HCT116 (cell line): ENCODE data around the gene LRRC43. TPM values are rescaled to one million over a fixed set of nuclear protein-coding genes. Genes with fewer than 3 reads are reported as not detected.

Source experiments
- ATAC-seq: fragments of 200-7000 bp; cut with Tn5 transposase; 2 replicates; pipeline ENCODE4 v1.9.1; 2020; ENCODE audit warnings: mild to moderate bottlenecking, moderate library complexity
- BruUV-seq: library from RNA; stranded (reverse); fragments of 400-500 nt; replicated peaks from 2 replicates; lab custom pipeline; 2021; lab: Mats Ljungman, UMichigan
- CTCF ChIA-PET: fragments of 300-600 bp; sonication (Branson Sonifier 250); formaldehyde crosslinking; loops from one replicate; lab custom pipeline; 2021; ENCODE audit warnings: antibody characterized with exemption; lab: Charles Lee
- POLR2A ChIA-PET: fragments of 300-600, 350-600 bp; sonication (Branson Sonifier 250); formaldehyde crosslinking; loops from one replicate; lab custom pipeline; 2021; ENCODE audit warnings: antibody characterized with exemption; lab: Charles Lee
- RAD21 ChIA-PET, 2 experiments: fragments of 300-600 bp; sonication (Branson Sonifier 250); formaldehyde crosslinking; loops; one replicate each; lab custom pipeline; 2023; ENCODE audit warnings: low total read pairs in 2 of 2; ENCODE audit not compliant: uncharacterized antibody in 2 of 2, unreplicated experiment in 2 of 2, low non-redundant PET in 1 of 2; lab: Charles Lee
- DNase-seq: peaks from one replicate; pipeline ENCODE4 v3.0.0-alpha.2; 2010; ENCODE audit warnings: low read depth, low spot score
- H2AFZ ChIP-seq: fragments of 200-600 bp; shearing (Covaris generic), sonication (generic); 2 replicates; pipeline ENCODE4 v1.6.1; 2017; ENCODE audit warnings: low read depth, mixed run types, mixed read lengths, antibody characterized with exemption, low read length; ENCODE audit not compliant: poor library complexity, severe bottlenecking
- H3K27ac ChIP-seq: 2 replicates; pipeline ENCODE4 v1.5.1; 2012; ENCODE audit warnings: low read depth, low read length
- H3K27me3 ChIP-seq: fragments of 200-600 bp; sonication (generic); 2 replicates; pipeline ENCODE4 v1.6.1; 2016; ENCODE audit warnings: mixed run types, low read length, mixed read lengths; ENCODE audit not compliant: insufficient read depth
- H3K36me3 ChIP-seq, 2 experiments: fragments of 200-500 bp in 1 of 2; fragments of 200-600 bp in 1 of 2; sonication (Bioruptor generic) in 1 of 2; sonication (generic) in 1 of 2; 2 replicates each; pipeline versions ENCODE4 v1.5.1 to v1.6.1; 2014 to 2016; ENCODE audit warnings: low read length in 2 of 2, inconsistent platforms in 1 of 2, mixed read lengths in 1 of 2, mixed run types in 1 of 2; ENCODE audit not compliant: insufficient read depth in 2 of 2, control insufficient read depth in 1 of 2
- H3K4me1 ChIP-seq, 2 experiments: fragments of 200-600 bp in 1 of 2; sonication (generic) in 1 of 2; 2 replicates each; pipeline versions ENCODE4 v1.5.1 to v1.6.1; 2012 to 2017; ENCODE audit warnings: low read length in 2 of 2, inconsistent platforms in 1 of 2, mild to moderate bottlenecking in 1 of 2, mixed read lengths in 1 of 2, mixed run types in 1 of 2, moderate library complexity in 1 of 2; ENCODE audit not compliant: insufficient read depth in 2 of 2, control insufficient read depth in 1 of 2
- H3K4me2 ChIP-seq: fragments of 200-600 bp; sonication (generic); 2 replicates; pipeline ENCODE4 v1.6.1; 2017; ENCODE audit warnings: mixed run types, low read length, mixed read lengths
- H3K4me3 ChIP-seq, 2 experiments: fragments of 200-600 bp in 1 of 2; sonication (generic) in 1 of 2; replicated peaks in 1 of 2; 2 replicates each; pipeline ENCODE4 v1.5.1; 2011 to 2016; ENCODE audit warnings: low read length in 2 of 2, control low read depth in 1 of 2, low read depth in 1 of 2, mild to moderate bottlenecking in 1 of 2, mixed read lengths in 1 of 2, mixed run types in 1 of 2
- H3K79me2 ChIP-seq: fragments of 200-600 bp; sonication (generic); 2 replicates; pipeline ENCODE4 v1.6.1; 2017; ENCODE audit warnings: mild to moderate bottlenecking, mixed run types, low read length, moderate library complexity, mixed read lengths; ENCODE audit not compliant: insufficient read depth
- H3K9ac ChIP-seq: fragments of 200-600 bp; sonication (generic); 2 replicates; pipeline ENCODE4 v1.6.1; 2016; ENCODE audit warnings: low read length, mixed read lengths
- H3K9me2 ChIP-seq: fragments of 200-600 bp; sonication (generic), shearing (Covaris generic); 2 replicates; pipeline ENCODE4 v1.6.1; 2017; ENCODE audit warnings: mixed run types, mild to moderate bottlenecking, moderate library complexity; ENCODE audit not compliant: insufficient read depth
- H3K9me3 ChIP-seq, 2 experiments: fragments of 200-500 bp in 1 of 2; fragments of 200-600 bp in 1 of 2; sonication (Bioruptor generic) in 1 of 2; sonication (generic) in 1 of 2; 2 replicates each; pipeline ENCODE4 v1.6.1; 2014 to 2017; ENCODE audit warnings: low read length in 2 of 2, mixed read lengths in 2 of 2, inconsistent platforms in 1 of 2, low read depth in 1 of 2, mild to moderate bottlenecking in 1 of 2, mixed run types in 1 of 2, moderate library complexity in 1 of 2; ENCODE audit not compliant: control insufficient read depth in 1 of 2, insufficient read depth in 1 of 2
- H4K20me1 ChIP-seq: fragments of 200-600 bp; sonication (generic), shearing (Covaris generic); 2 replicates; pipeline ENCODE4 v1.6.1; 2017; ENCODE audit warnings: mixed run types, mild to moderate bottlenecking, moderate library complexity; ENCODE audit not compliant: insufficient read depth
- ATF3 ChIP-seq: IDR thresholded peaks from 2 replicates; pipeline ENCODE4 v1.6.1; 2012
- CBX3 ChIP-seq: IDR thresholded peaks from 2 replicates; pipeline ENCODE4 v1.6.1; 2012; ENCODE audit warnings: low read depth
- CEBPB ChIP-seq: IDR thresholded peaks from 2 replicates; pipeline ENCODE4 v1.6.1; 2012; ENCODE audit warnings: low read depth
- CTCF ChIP-seq, 3 experiments: fragments of 200-600 bp in 1 of 3; sonication (generic) in 1 of 3; IDR thresholded peaks in 2 of 3; conservative IDR thresholded peaks in 1 of 3; 2 replicates each; pipeline ENCODE4 v1.5.1; 2012 to 2017; ENCODE audit warnings: low read depth in 2 of 3, low read length in 2 of 3, antibody characterized with exemption in 1 of 3, borderline replicate concordance in 1 of 3, control low read depth in 1 of 3, mild to moderate bottlenecking in 1 of 3, mixed read lengths in 1 of 3, mixed run types in 1 of 3, moderate library complexity in 1 of 3; ENCODE audit not compliant: insufficient read depth in 1 of 3
- EGR1 ChIP-seq: IDR thresholded peaks from 2 replicates; pipeline ENCODE4 v1.6.1; 2012; ENCODE audit warnings: low read depth
- ELF1 ChIP-seq: IDR thresholded peaks from 2 replicates; pipeline ENCODE4 v1.6.1; 2012; ENCODE audit warnings: low read depth, borderline replicate concordance
- JUND ChIP-seq: IDR thresholded peaks from 2 replicates; pipeline ENCODE4 v1.6.1; 2012
- SIN3A ChIP-seq: IDR thresholded peaks from 2 replicates; pipeline ENCODE4 v1.6.1; 2012; ENCODE audit warnings: low read depth
- SRF ChIP-seq: IDR thresholded peaks from 2 replicates; pipeline ENCODE4 v1.6.1; 2012; ENCODE audit warnings: low read depth
- TCF7L2 ChIP-seq: IDR thresholded peaks from 2 replicates; pipeline ENCODE4 v1.7.0; 2011; ENCODE audit warnings: borderline replicate concordance, inconsistent platforms; ENCODE audit not compliant: insufficient read depth, insufficient read length; ENCODE audit errors: extremely low read depth
- YY1 ChIP-seq: IDR thresholded peaks from 2 replicates; pipeline ENCODE4 v1.6.1; 2011; ENCODE audit warnings: low read length, low read depth, moderate library complexity, mild to moderate bottlenecking; ENCODE audit not compliant: insufficient replicate concordance; ENCODE audit errors: extremely low read depth
- intact Hi-C: fragments of 100-400 bp; cut with micrococcal nuclease; formaldehyde crosslinking; loops from 2 replicates; pipeline ENCODE4 v1.10.0; 2022
- total RNA-seq: library from RNA; stranded (reverse); gene quantifications from one replicate; pipeline ENCODE4 v1.2.1, GENCODE V29; 2021; ENCODE audit not compliant: unreplicated experiment

The LRRC43 gene
- total RNA-seq, 1 experiment from 2014 or later, result not detected

GRCh38 chr12:122227341-122227740 lies 44.4 kb downstream of the LRRC43 start:
- RAD21 ChIA-PET, result no interaction called here
- intact Hi-C loops, result no loop called here
- BruUV-seq, result no TSS peak
- no peak overlapping the region for H3K9ac ChIP-seq
- peaks cover 33% of the 10 kb centered on the region for H3K79me2 ChIP-seq
- DNase-seq, result no peak
- no peaks in the 10 kb centered on the region for H3K9me3 ChIP-seq
- no peaks in the 10 kb centered on the region for H3K27me3 ChIP-seq
- peaks cover 7 to 21% of the 10 kb centered on the region in 2 experiments for H3K4me1 ChIP-seq
- ATAC-seq, result no peak
- peaks cover 0 to 12% of the 10 kb centered on the region in 2 experiments for H3K36me3 ChIP-seq
- H3K4me2 ChIP-seq, result no peak overlapping the region
- TF ChIP-seq YY1 (no peak), CEBPB (no peak), ATF3 (no peak), ELF1 (no peak), SIN3A (no peak), CBX3 (no peak), TCF7L2 (no peak), JUND (no peak), SRF (no peak), EGR1 (no peak), CTCF (IDR thresholded peaks at IDR 0.05 in 2 of 3, conservative IDR thresholded peaks at IDR 0.05 in 1 of 3; ENCODE audit: borderline replicate concordance in 1 of 3, insufficient read depth in 1 of 3, low read depth in 2 of 3, low read length in 2 of 3) (no peak)
- no peak overlapping the region for H2AFZ ChIP-seq
- POLR2A ChIA-PET, result no interaction called here
- H3K9me2 ChIP-seq, result no peaks in the 10 kb centered on the region
- H3K4me3 ChIP-seq, result no peak overlapping the region
- no peaks in the 10 kb centered on the region for H4K20me1 ChIP-seq
- CTCF ChIA-PET, result no interaction called here
- no peak overlapping the region for H3K27ac ChIP-seq
